ENCODE data around the gene WDR47.

WDR47 gene

GRCh38 chr1:108925920-108926319 is 116.0 kb downstream of the WDR47 start:
- TF ChIP-seq, protein P1, sequence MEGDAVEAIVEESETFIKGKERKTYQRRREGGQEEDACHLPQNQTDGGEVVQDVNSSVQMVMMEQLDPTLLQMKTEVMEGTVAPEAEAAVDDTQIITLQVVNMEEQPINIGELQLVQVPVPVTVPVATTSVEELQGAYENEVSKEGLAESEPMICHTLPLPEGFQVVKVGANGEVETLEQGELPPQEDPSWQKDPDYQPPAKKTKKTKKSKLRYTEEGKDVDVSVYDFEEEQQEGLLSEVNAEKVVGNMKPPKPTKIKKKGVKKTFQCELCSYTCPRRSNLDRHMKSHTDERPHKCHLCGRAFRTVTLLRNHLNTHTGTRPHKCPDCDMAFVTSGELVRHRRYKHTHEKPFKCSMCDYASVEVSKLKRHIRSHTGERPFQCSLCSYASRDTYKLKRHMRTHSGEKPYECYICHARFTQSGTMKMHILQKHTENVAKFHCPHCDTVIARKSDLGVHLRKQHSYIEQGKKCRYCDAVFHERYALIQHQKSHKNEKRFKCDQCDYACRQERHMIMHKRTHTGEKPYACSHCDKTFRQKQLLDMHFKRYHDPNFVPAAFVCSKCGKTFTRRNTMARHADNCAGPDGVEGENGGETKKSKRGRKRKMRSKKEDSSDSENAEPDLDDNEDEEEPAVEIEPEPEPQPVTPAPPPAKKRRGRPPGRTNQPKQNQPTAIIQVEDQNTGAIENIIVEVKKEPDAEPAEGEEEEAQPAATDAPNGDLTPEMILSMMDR (IDR thresholded peaks at IDR 0.05; ENCODE audit: low read depth, low read length, poor library complexity, severe bottlenecking), result no peak
- TF ChIP-seq EZH2phosphoT487 (IDR thresholded peaks at IDR 0.05; ENCODE audit: borderline replicate concordance, low read length), result no peak
- no peak overlapping the region for H3K4me2 ChIP-seq (ENCODE audit: low read length)
- no peak overlapping the region for H3K4me3 ChIP-seq (ENCODE audit: low read length)
- H4K20me1 ChIP-seq (ENCODE audit: control insufficient read depth, insufficient read depth, low read depth, low read length), result no peaks in the 10 kb centered on the region
- H3K79me2 ChIP-seq (ENCODE audit: control insufficient read depth, low read length), result no peaks in the 10 kb centered on the region
- H3K9me2 ChIP-seq (replicated peaks; ENCODE audit: control insufficient read depth, low read length), result no peaks in the 10 kb centered on the region
- no peaks in the 10 kb centered on the region for H3K9me3 ChIP-seq (ENCODE audit: control insufficient read depth, insufficient read depth, low read length)
- H3K27me3 ChIP-seq (ENCODE audit: control insufficient read depth, low read length), result no peaks in the 10 kb centered on the region
- H3K4me1 ChIP-seq (ENCODE audit: control insufficient read depth, low read length), result no peaks in the 10 kb centered on the region
- H3F3A ChIP-seq (ENCODE audit: control insufficient read depth, insufficient read depth), result no peaks in the 10 kb centered on the region; the same call in 1 of the 2 replicates
- peaks cover 67% of the 10 kb centered on the region for H3K36me3 ChIP-seq (ENCODE audit: control insufficient read depth, low read length)
- no peak overlapping the region for H3K27ac ChIP-seq (ENCODE audit: low read depth, low read length)

Data from DOHH2 (cell line).